IMR-90 (cell line): ENCODE data around the gene BRAF. TPM values are rescaled to one million over a fixed set of nuclear protein-coding genes. Genes with fewer than 3 reads are reported as not detected.

Experiments used
- ATAC-seq: fragments of 200-7000 bp; cut with Tn5 transposase; 2 replicates; pipeline ENCODE4 v1.9.1; 2020; ENCODE audit warnings: low read depth, mild to moderate bottlenecking, moderate library complexity
- BruUV-seq: library from RNA; stranded (reverse); fragments of 400-500 nt; replicated peaks from 2 replicates; lab custom pipeline; 2021; lab: Mats Ljungman, UMichigan
- CTCF ChIA-PET: fragments of 300-600 bp; formaldehyde crosslinking; extraction: SDS; loops from one replicate; lab custom pipeline; 2021; ENCODE audit warnings: antibody characterized with exemption; lab: Yijun Ruan, JAX
- POLR2A ChIA-PET: fragments of 300-600 bp; sonication (Branson Sonifier 250); formaldehyde crosslinking; loops from one replicate; lab custom pipeline; 2022; ENCODE audit warnings: antibody characterized with exemption; ENCODE audit not compliant: unreplicated experiment; lab: Charles Lee
- DNase-seq: peaks from one replicate; pipeline ENCODE4 v3.0.0; 2013
- H2AFZ ChIP-seq: replicated peaks from 2 replicates; pipeline ENCODE3; 2013; ENCODE audit warnings: low read length, mild to moderate bottlenecking; ENCODE audit not compliant: poor library complexity
- H2AK5ac ChIP-seq: 2 replicates; pipeline ENCODE4 v1.6.1; 2013; ENCODE audit warnings: low read depth, low read length, inconsistent platforms
- H2AK9ac ChIP-seq: replicated peaks from 2 replicates; pipeline ENCODE3; 2013; ENCODE audit warnings: mild to moderate bottlenecking, low read depth, low read length, moderate library complexity; ENCODE audit not compliant: poor library complexity
- H2BK120ac ChIP-seq: 2 replicates; pipeline ENCODE4 v1.6.1; 2013; ENCODE audit warnings: low read depth, low read length, inconsistent platforms
- H2BK15ac ChIP-seq: 3 replicates; pipeline ENCODE4 v1.6.1; 2013; ENCODE audit warnings: low read depth, low read length, inconsistent platforms
- H2BK20ac ChIP-seq: 2 replicates; pipeline ENCODE4 v1.6.1; 2013; ENCODE audit warnings: low read depth, mild to moderate bottlenecking, inconsistent platforms, low read length, moderate library complexity
- H2BK5ac ChIP-seq: 2 replicates; pipeline ENCODE4 v1.6.1; 2013; ENCODE audit warnings: mild to moderate bottlenecking, low read depth, low read length, inconsistent platforms; ENCODE audit not compliant: poor library complexity, severe bottlenecking
- H3K14ac ChIP-seq: replicated peaks from 2 replicates; pipeline ENCODE4 v1.6.1; 2013; ENCODE audit warnings: low read depth, low read length, inconsistent platforms
- H3K18ac ChIP-seq: 2 replicates; pipeline ENCODE4 v1.6.1; 2013; ENCODE audit warnings: low read depth, low read length, control low read depth
- H3K23ac ChIP-seq: 2 replicates; pipeline ENCODE4 v1.6.1; 2013; ENCODE audit warnings: low read depth, low read length, inconsistent platforms
- H3K27ac ChIP-seq: 2 replicates; pipeline ENCODE4 v1.5.1; 2013; ENCODE audit warnings: mild to moderate bottlenecking, control low read depth, low read length; ENCODE audit not compliant: insufficient read depth
- H3K27me3 ChIP-seq: 2 replicates; pipeline ENCODE4 v1.6.1; 2013; ENCODE audit warnings: low read length; ENCODE audit not compliant: control insufficient read depth, insufficient read depth
- H3K36me3 ChIP-seq: 2 replicates; pipeline ENCODE4 v1.6.1; 2013; ENCODE audit warnings: low read length, mixed read lengths; ENCODE audit not compliant: control insufficient read depth, insufficient read depth
- H3K4ac ChIP-seq: 2 replicates; pipeline ENCODE4 v1.6.1; 2013; ENCODE audit warnings: low read depth, low read length, inconsistent platforms
- H3K4me1 ChIP-seq: 2 replicates; pipeline ENCODE4 v1.6.1; 2013; ENCODE audit warnings: low read length, mixed read lengths; ENCODE audit not compliant: control insufficient read depth, insufficient read depth
- H3K4me2 ChIP-seq: 2 replicates; pipeline ENCODE4 v1.6.1; 2013; ENCODE audit warnings: low read depth, mild to moderate bottlenecking, control low read depth, low read length, moderate library complexity
- H3K4me3 ChIP-seq: 2 replicates; pipeline ENCODE4 v1.5.1; 2013; ENCODE audit warnings: low read depth, mild to moderate bottlenecking, control low read depth, low read length, moderate library complexity; ENCODE audit not compliant: insufficient read depth
- H3K56ac ChIP-seq: 2 replicates; pipeline ENCODE4 v1.6.1; 2013; ENCODE audit warnings: low read length, inconsistent platforms; ENCODE audit not compliant: insufficient read depth; ENCODE audit errors: extremely low read depth
- H3K79me1 ChIP-seq, 2 experiments: 2 replicates each; pipeline ENCODE4 v1.6.1; 2013; ENCODE audit warnings: low read length in 2 of 2, inconsistent platforms in 1 of 2, low read depth in 1 of 2
- H3K9ac ChIP-seq: 2 replicates; pipeline ENCODE4 v1.6.1; 2013; ENCODE audit warnings: low read depth, low read length, control low read depth
- H3K9me1 ChIP-seq: 2 replicates; pipeline ENCODE4 v1.6.1; 2013; ENCODE audit warnings: low read length, inconsistent platforms; ENCODE audit not compliant: insufficient read depth
- H3K9me3 ChIP-seq: 2 replicates; pipeline ENCODE4 v1.6.1; 2013; ENCODE audit warnings: low read length; ENCODE audit not compliant: control insufficient read depth, insufficient read depth
- H4K20me1 ChIP-seq: 2 replicates; pipeline ENCODE4 v1.6.1; 2013; ENCODE audit warnings: low read length, inconsistent platforms; ENCODE audit not compliant: insufficient read depth
- H4K5ac ChIP-seq: 2 replicates; pipeline ENCODE4 v1.6.1; 2013; ENCODE audit warnings: mild to moderate bottlenecking, low read depth, low read length, control low read depth
- H4K8ac ChIP-seq, 2 experiments: 2 replicates each; pipeline ENCODE4 v1.6.1; 2013; ENCODE audit warnings: low read depth in 2 of 2, low read length in 2 of 2, control low read depth in 1 of 2, inconsistent platforms in 1 of 2
- H4K91ac ChIP-seq: 2 replicates; pipeline ENCODE4 v1.6.1; 2013; ENCODE audit warnings: low read depth, low read length, inconsistent platforms; ENCODE audit not compliant: insufficient read depth
- BHLHE40 ChIP-seq: fragments of 150-350 bp; IDR thresholded peaks from 2 replicates; pipeline ENCODE4 v1.6.1; 2016; ENCODE audit warnings: mild to moderate bottlenecking, low read depth, low read length
- CEBPB ChIP-seq: IDR thresholded peaks from 2 replicates; pipeline ENCODE4 v1.6.1; 2012; ENCODE audit warnings: low read depth, low read length, improper control_type of control experiment
- CHD1 ChIP-seq: IDR thresholded peaks from 2 replicates; pipeline ENCODE4 v1.6.1; 2012; ENCODE audit warnings: low read depth, low read length, improper control_type of control experiment
- CTCF ChIP-seq: conservative IDR thresholded peaks from 2 replicates; pipeline ENCODE4 v1.5.1; 2012; ENCODE audit warnings: mild to moderate bottlenecking, low read depth, low read length, improper control_type of control experiment
- ELK1 ChIP-seq: fragments of 150-350 bp; IDR thresholded peaks from 2 replicates; pipeline ENCODE4 v1.6.1; 2016; ENCODE audit warnings: low read depth, mild to moderate bottlenecking, low read length, moderate library complexity, borderline replicate concordance
- FOS ChIP-seq: fragments of 150-350 bp; IDR thresholded peaks from 2 replicates; pipeline ENCODE4 v1.6.1; 2016; ENCODE audit warnings: low read depth, low read length
- MAFK ChIP-seq: IDR thresholded peaks from 2 replicates; pipeline ENCODE4 v1.6.1; 2012; ENCODE audit warnings: low read depth, low read length, improper control_type of control experiment
- MAZ ChIP-seq: IDR thresholded peaks from 2 replicates; pipeline ENCODE4 v1.6.1; 2012; ENCODE audit warnings: low read depth, mild to moderate bottlenecking, low read length, improper control_type of control experiment, moderate library complexity, borderline replicate concordance
- MXI1 ChIP-seq: IDR thresholded peaks from 2 replicates; pipeline ENCODE4 v1.6.1; 2012; ENCODE audit warnings: low read depth, mild to moderate bottlenecking, low read length, moderate library complexity, borderline replicate concordance
- NFE2L2 ChIP-seq: fragments of 150-350 bp; IDR thresholded peaks from 2 replicates; pipeline ENCODE4 v1.6.1; 2016; ENCODE audit warnings: low read depth, mild to moderate bottlenecking, low read length
- POLR2A ChIP-seq: IDR thresholded peaks from 2 replicates; pipeline ENCODE4 v1.6.1; 2012; ENCODE audit warnings: mild to moderate bottlenecking, low read depth, low read length
- RAD21 ChIP-seq: IDR thresholded peaks from 2 replicates; pipeline ENCODE4 v1.6.1; 2012; ENCODE audit warnings: low read length, improper control_type of control experiment
- RCOR1 ChIP-seq: IDR thresholded peaks from 2 replicates; pipeline ENCODE4 v1.6.1; 2012; ENCODE audit warnings: mild to moderate bottlenecking, low read length, improper control_type of control experiment; ENCODE audit not compliant: insufficient replicate concordance
- RFX5 ChIP-seq: IDR thresholded peaks from 2 replicates; pipeline ENCODE4 v1.8.0; 2012; ENCODE audit warnings: low read depth, mild to moderate bottlenecking, low read length, moderate library complexity
- SMC3 ChIP-seq: fragments of 150-350 bp; IDR thresholded peaks from 2 replicates; pipeline ENCODE4 v1.6.1; 2016; ENCODE audit warnings: low read depth, mild to moderate bottlenecking, antibody characterized with exemption, low read length, moderate library complexity
- USF2 ChIP-seq: fragments of 150-350 bp; IDR thresholded peaks from 2 replicates; pipeline ENCODE4 v1.6.1; 2017; ENCODE audit warnings: mild to moderate bottlenecking, antibody characterized with exemption, low read length, low read depth
- WGBS, 2 experiments: methylation state at CpG; one replicate each; pipeline versions ENCODE4 v1.1.5 to v1.1.7; 2013; ENCODE audit warnings: missing lambda C conversion rate in 2 of 2; ENCODE audit not compliant: insufficient read length in 1 of 2; ENCODE audit errors: extremely low coverage in 2 of 2; 5-methylcytosine and 5-hydroxymethylcytosine counted together
- dilution Hi-C: fragments of 300-500 bp; cut with HindIII; formaldehyde crosslinking; loops from one replicate; pipeline ENCODE4 v1.14.3; 2018; ENCODE audit warnings: low sequenced_read_pairs; ENCODE audit not compliant: unreplicated experiment
- in situ Hi-C: fragments of 300-500 bp; cut with MboI; formaldehyde crosslinking; loops from 3 replicates; pipeline ENCODE4 v1.14.3; 2019; ENCODE audit warnings: low sequenced_read_pairs, inconsistent platforms, mixed read lengths
- intact Hi-C: fragments of 100-400 bp; cut with micrococcal nuclease; formaldehyde crosslinking; loops from 2 replicates; pipeline ENCODE4 v1.10.0; 2022
- polyA plus RNA-seq, 3 experiments: library from polyadenylated mRNA; depleted of rRNA; stranded (reverse); fragments of >200 nt; gene quantifications; 2 replicates each; pipeline ENCODE4 v1.2.3, GENCODE V29; 2012; ENCODE audit warnings: low replicate concordance in 1 of 3
- total RNA-seq: library from RNA; depleted of rRNA; stranded (reverse); fragments of >200 nt; gene quantifications from 2 replicates; pipeline ENCODE4 v1.2.3, GENCODE V29; 2012

BRAF gene
- total and polyA plus RNA-seq, 2 of the 4 experiments (the other 2 are of a cell fraction) = 5.7 to 12.9 TPM

- H4K5ac ChIP-seq = no peak overlapping the region
- H3K18ac ChIP-seq = no peak overlapping the region
- in situ Hi-C loops (no loop called here), intact Hi-C loops (no loop called here), dilution Hi-C loops (no loop called here)
- no peak overlapping the region for H3K9ac ChIP-seq
- H2BK5ac ChIP-seq = no peak overlapping the region
- no peak overlapping the region for H2BK15ac ChIP-seq
- H3K79me1 ChIP-seq = no peaks in the 10 kb centered on the region; a peak in 2 of 4 replicates
- no peak overlapping the region for H4K8ac ChIP-seq
- H3K36me3 ChIP-seq = peaks cover 4% of the 10 kb centered on the region
- no peak overlapping the region for H3K4ac ChIP-seq
- no peak for ATAC-seq
- no peaks in the 10 kb centered on the region for H3K9me3 ChIP-seq
- no peaks in the 10 kb centered on the region; the same call in 1 of the 2 replicates for H3K9me1 ChIP-seq
- no peaks in the 10 kb centered on the region for H3K27me3 ChIP-seq
- H4K20me1 ChIP-seq = no peaks in the 10 kb centered on the region
- no peak overlapping the region for H3K56ac ChIP-seq
- H3K23ac ChIP-seq = no peak overlapping the region
- H3K27ac ChIP-seq = no peak overlapping the region
- no peak overlapping the region for H2AK5ac ChIP-seq
- H3K14ac ChIP-seq = no peak overlapping the region
- no TSS peak for BruUV-seq
- CTCF ChIA-PET = no interaction called here
- no peak overlapping the region for H2AFZ ChIP-seq
- no peaks in the 10 kb centered on the region; the same call in 1 of the 2 replicates for H3K4me1 ChIP-seq
- H3K4me2 ChIP-seq = no peak overlapping the region
- H3K4me3 ChIP-seq = no peak overlapping the region
- no peak overlapping the region for H2BK20ac ChIP-seq
- POLR2A ChIA-PET = no interaction called here
- TF ChIP-seq CEBPB (no peak), BHLHE40 (no peak), MAZ (no peak), CHD1 (no peak), MXI1 (no peak), RCOR1 (no peak), MAFK (no peak), CTCF (no peak), FOS (no peak), ELK1 (no peak), USF2 (no peak), SMC3 (no peak), NFE2L2 (no peak), POLR2A (no peak), RAD21 (no peak), RFX5 (no peak)
- no peak overlapping the region for H2AK9ac ChIP-seq
- H2BK120ac ChIP-seq = no peak overlapping the region
- 100% methylated on average over 2 of the region's 6 CpGs; no CpG with 5 or more reads in 1 of the 2 experiments for WGBS, 2 experiments
- DNase-seq = no peak
- no peak overlapping the region for H4K91ac ChIP-seq
Observed at GRCh38 chr7:140723006-140723405, 201.7 kb downstream of the BRAF start.
